ENCODE results near the gene AGBL3.

AGBL3 gene

DNA sequence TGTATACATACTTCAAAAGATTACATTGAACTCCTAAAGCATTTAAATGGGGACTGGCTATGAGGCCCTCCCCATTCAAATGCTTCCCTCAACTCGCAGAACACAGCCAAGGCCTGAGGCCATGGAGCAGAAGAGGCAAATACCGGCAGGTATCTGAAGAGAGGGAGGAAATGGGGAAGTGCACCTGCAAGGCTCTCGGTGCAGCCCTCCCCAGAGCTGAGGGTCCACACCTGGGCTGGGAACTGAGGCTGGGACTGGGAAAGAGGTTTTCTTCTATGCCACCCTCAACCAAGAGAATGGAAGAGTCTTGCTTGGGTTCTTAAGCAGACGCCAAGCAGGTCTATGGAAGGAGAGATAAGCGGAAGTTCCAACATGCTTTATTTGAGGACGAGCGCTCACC lies 197.2 kb downstream of the AGBL3 start:
- Histone ChIP-seq H3K27ac (ENCODE audit: low read length) (no peak overlapping the region), H3K79me2 (ENCODE audit: low read length) (no peaks in the 10 kb centered on the region), H3K9me3 (replicated peaks; ENCODE audit: insufficient read depth, low read length) (0 out of 2 replicates have a peak, but pooled peaks cover 3% of the 10 kb centered on the region), H3F3A (ENCODE audit: insufficient read depth, low read length) (no peaks in the 10 kb centered on the region), H3K27me3 (replicated peaks; ENCODE audit: insufficient read depth, low read length) (no peaks in the 10 kb centered on the region), H4K20me1 (ENCODE audit: insufficient read depth, low read length) (no peaks in the 10 kb centered on the region), H2AFZ (ENCODE audit: low read length) (no peak overlapping the region), H3K9ac (ENCODE audit: low read length) (no peak overlapping the region), H3K36me3 (replicated peaks; ENCODE audit: insufficient read depth, low read length) (no peaks in the 10 kb centered on the region; the same call in 1 of the 2 replicates), H3K4me3 (ENCODE audit: low read length) (no peak overlapping the region), H3K4me2 (ENCODE audit: low read depth, low read length) (no peak overlapping the region), H3K4me1 (ENCODE audit: low read length) (no peaks in the 10 kb centered on the region), H3K9me2 (replicated peaks; ENCODE audit: insufficient read depth, low read length) (no peaks in the 10 kb centered on the region)
- no peak for DNase-seq
- TF ChIP-seq, protein P1, sequence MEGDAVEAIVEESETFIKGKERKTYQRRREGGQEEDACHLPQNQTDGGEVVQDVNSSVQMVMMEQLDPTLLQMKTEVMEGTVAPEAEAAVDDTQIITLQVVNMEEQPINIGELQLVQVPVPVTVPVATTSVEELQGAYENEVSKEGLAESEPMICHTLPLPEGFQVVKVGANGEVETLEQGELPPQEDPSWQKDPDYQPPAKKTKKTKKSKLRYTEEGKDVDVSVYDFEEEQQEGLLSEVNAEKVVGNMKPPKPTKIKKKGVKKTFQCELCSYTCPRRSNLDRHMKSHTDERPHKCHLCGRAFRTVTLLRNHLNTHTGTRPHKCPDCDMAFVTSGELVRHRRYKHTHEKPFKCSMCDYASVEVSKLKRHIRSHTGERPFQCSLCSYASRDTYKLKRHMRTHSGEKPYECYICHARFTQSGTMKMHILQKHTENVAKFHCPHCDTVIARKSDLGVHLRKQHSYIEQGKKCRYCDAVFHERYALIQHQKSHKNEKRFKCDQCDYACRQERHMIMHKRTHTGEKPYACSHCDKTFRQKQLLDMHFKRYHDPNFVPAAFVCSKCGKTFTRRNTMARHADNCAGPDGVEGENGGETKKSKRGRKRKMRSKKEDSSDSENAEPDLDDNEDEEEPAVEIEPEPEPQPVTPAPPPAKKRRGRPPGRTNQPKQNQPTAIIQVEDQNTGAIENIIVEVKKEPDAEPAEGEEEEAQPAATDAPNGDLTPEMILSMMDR (IDR thresholded peaks at IDR 0.05; ENCODE audit: low read length) = no peak
- TF ChIP-seq EZH2phosphoT487 (IDR thresholded peaks at IDR 0.05; ENCODE audit: low read length) (no peak), EZH2 (optimal IDR thresholded peaks at IDR 0.05; ENCODE audit: low read depth, low read length) (no peak)

DNA sequence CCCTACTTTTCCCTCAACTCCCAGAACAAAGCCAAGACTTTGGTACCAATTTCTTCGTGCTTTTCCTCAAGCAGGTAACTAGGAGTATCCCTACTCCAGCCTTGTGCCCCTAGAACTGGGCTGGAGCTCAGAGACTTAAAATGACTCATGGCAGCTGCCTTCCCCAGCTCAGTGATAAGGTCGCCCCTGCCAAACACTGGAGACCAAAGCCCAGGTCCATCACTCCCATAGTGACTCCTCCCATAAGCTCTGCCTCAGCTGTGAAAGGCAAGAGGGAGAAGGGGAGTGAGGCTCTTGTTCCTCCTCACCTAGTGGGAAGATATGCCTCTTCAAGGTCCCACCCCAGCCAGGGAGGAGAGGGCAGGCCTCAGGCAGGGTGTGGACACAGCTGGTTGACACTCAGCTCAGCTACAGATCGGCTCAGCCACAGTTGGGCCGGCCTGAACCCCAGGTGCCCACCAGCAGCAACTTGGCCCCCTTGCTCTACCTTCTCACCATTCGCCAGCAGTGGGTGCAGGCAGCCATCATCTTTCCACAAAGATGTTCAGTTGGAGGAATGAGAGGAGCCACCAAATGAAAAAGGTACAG lies 198.0 kb downstream of the AGBL3 start:
- no peak for DNase-seq
- no peaks in the 10 kb centered on the region; the same call in 1 of the 2 replicates for H3K36me3 ChIP-seq (replicated peaks; ENCODE audit: insufficient read depth, low read length)
- no peaks in the 10 kb centered on the region for H3K9me2 ChIP-seq (replicated peaks; ENCODE audit: insufficient read depth, low read length)
- H3K4me3 ChIP-seq (ENCODE audit: low read length) = no peak overlapping the region
- H3F3A ChIP-seq (ENCODE audit: insufficient read depth, low read length) = no peaks in the 10 kb centered on the region
- H3K27ac ChIP-seq (ENCODE audit: low read length) = no peak overlapping the region
- TF ChIP-seq EZH2phosphoT487 (IDR thresholded peaks at IDR 0.05; ENCODE audit: low read length) = no peak
- TF ChIP-seq, protein P1 (IDR thresholded peaks at IDR 0.05; ENCODE audit: low read length) = no peak
- no peak for TF ChIP-seq EZH2 (optimal IDR thresholded peaks at IDR 0.05; ENCODE audit: low read depth, low read length)
- H3K4me1 ChIP-seq (ENCODE audit: low read length) = no peaks in the 10 kb centered on the region
- H3K27me3 ChIP-seq (replicated peaks; ENCODE audit: insufficient read depth, low read length) = no peaks in the 10 kb centered on the region
- H4K20me1 ChIP-seq (ENCODE audit: insufficient read depth, low read length) = no peaks in the 10 kb centered on the region
- H3K79me2 ChIP-seq (ENCODE audit: low read length) = no peaks in the 10 kb centered on the region
- H2AFZ ChIP-seq (ENCODE audit: low read length) = no peak overlapping the region
- no peak overlapping the region for H3K9ac ChIP-seq (ENCODE audit: low read length)
- no peak overlapping the region for H3K4me2 ChIP-seq (ENCODE audit: low read depth, low read length)
- 0 out of 2 replicates have a peak, but pooled peaks cover 3% of the 10 kb centered on the region for H3K9me3 ChIP-seq (replicated peaks; ENCODE audit: insufficient read depth, low read length)

Data from MM.1S (cell line).